IMR-90 (cell line): ENCODE results near the gene EML6. TPM values are rescaled to one million over a fixed set of nuclear protein-coding genes. Genes with fewer than 3 reads are reported as not detected.

Source experiments
- ATAC-seq: fragments of 200-7000 bp; cut with Tn5 transposase; 2 replicates; pipeline ENCODE4 v1.9.1; 2020; ENCODE audit warnings: low read depth, mild to moderate bottlenecking, moderate library complexity
- BruUV-seq: library from RNA; stranded (reverse); fragments of 400-500 nt; replicated peaks from 2 replicates; lab custom pipeline; 2021; lab: Mats Ljungman, UMichigan
- CTCF ChIA-PET: fragments of 300-600 bp; formaldehyde crosslinking; extraction: SDS; loops from one replicate; lab custom pipeline; 2021; ENCODE audit warnings: antibody characterized with exemption; lab: Yijun Ruan, JAX
- POLR2A ChIA-PET: fragments of 300-600 bp; sonication (Branson Sonifier 250); formaldehyde crosslinking; loops from one replicate; lab custom pipeline; 2022; ENCODE audit warnings: antibody characterized with exemption; ENCODE audit not compliant: unreplicated experiment; lab: Charles Lee
- DNase-seq: peaks from one replicate; pipeline ENCODE4 v3.0.0; 2013
- H2AFZ ChIP-seq: replicated peaks from 2 replicates; pipeline ENCODE3; 2013; ENCODE audit warnings: low read length, mild to moderate bottlenecking; ENCODE audit not compliant: poor library complexity
- H2AK5ac ChIP-seq: 2 replicates; pipeline ENCODE4 v1.6.1; 2013; ENCODE audit warnings: low read depth, low read length, inconsistent platforms
- H2AK9ac ChIP-seq: replicated peaks from 2 replicates; pipeline ENCODE3; 2013; ENCODE audit warnings: mild to moderate bottlenecking, low read depth, low read length, moderate library complexity; ENCODE audit not compliant: poor library complexity
- H2BK120ac ChIP-seq: 2 replicates; pipeline ENCODE4 v1.6.1; 2013; ENCODE audit warnings: low read depth, low read length, inconsistent platforms
- H2BK15ac ChIP-seq: 3 replicates; pipeline ENCODE4 v1.6.1; 2013; ENCODE audit warnings: low read depth, low read length, inconsistent platforms
- H2BK20ac ChIP-seq: 2 replicates; pipeline ENCODE4 v1.6.1; 2013; ENCODE audit warnings: low read depth, mild to moderate bottlenecking, inconsistent platforms, low read length, moderate library complexity
- H2BK5ac ChIP-seq: 2 replicates; pipeline ENCODE4 v1.6.1; 2013; ENCODE audit warnings: mild to moderate bottlenecking, low read depth, low read length, inconsistent platforms; ENCODE audit not compliant: poor library complexity, severe bottlenecking
- H3K14ac ChIP-seq: replicated peaks from 2 replicates; pipeline ENCODE4 v1.6.1; 2013; ENCODE audit warnings: low read depth, low read length, inconsistent platforms
- H3K18ac ChIP-seq: 2 replicates; pipeline ENCODE4 v1.6.1; 2013; ENCODE audit warnings: low read depth, low read length, control low read depth
- H3K23ac ChIP-seq: 2 replicates; pipeline ENCODE4 v1.6.1; 2013; ENCODE audit warnings: low read depth, low read length, inconsistent platforms
- H3K27ac ChIP-seq: 2 replicates; pipeline ENCODE4 v1.5.1; 2013; ENCODE audit warnings: mild to moderate bottlenecking, control low read depth, low read length; ENCODE audit not compliant: insufficient read depth
- H3K27me3 ChIP-seq: 2 replicates; pipeline ENCODE4 v1.6.1; 2013; ENCODE audit warnings: low read length; ENCODE audit not compliant: control insufficient read depth, insufficient read depth
- H3K36me3 ChIP-seq: 2 replicates; pipeline ENCODE4 v1.6.1; 2013; ENCODE audit warnings: low read length, mixed read lengths; ENCODE audit not compliant: control insufficient read depth, insufficient read depth
- H3K4ac ChIP-seq: 2 replicates; pipeline ENCODE4 v1.6.1; 2013; ENCODE audit warnings: low read depth, low read length, inconsistent platforms
- H3K4me1 ChIP-seq: 2 replicates; pipeline ENCODE4 v1.6.1; 2013; ENCODE audit warnings: low read length, mixed read lengths; ENCODE audit not compliant: control insufficient read depth, insufficient read depth
- H3K4me2 ChIP-seq: 2 replicates; pipeline ENCODE4 v1.6.1; 2013; ENCODE audit warnings: low read depth, mild to moderate bottlenecking, control low read depth, low read length, moderate library complexity
- H3K4me3 ChIP-seq: 2 replicates; pipeline ENCODE4 v1.5.1; 2013; ENCODE audit warnings: low read depth, mild to moderate bottlenecking, control low read depth, low read length, moderate library complexity; ENCODE audit not compliant: insufficient read depth
- H3K56ac ChIP-seq: 2 replicates; pipeline ENCODE4 v1.6.1; 2013; ENCODE audit warnings: low read length, inconsistent platforms; ENCODE audit not compliant: insufficient read depth; ENCODE audit errors: extremely low read depth
- H3K79me1 ChIP-seq, 2 experiments: 2 replicates each; pipeline ENCODE4 v1.6.1; 2013; ENCODE audit warnings: low read length in 2 of 2, inconsistent platforms in 1 of 2, low read depth in 1 of 2
- H3K9ac ChIP-seq: 2 replicates; pipeline ENCODE4 v1.6.1; 2013; ENCODE audit warnings: low read depth, low read length, control low read depth
- H3K9me1 ChIP-seq: 2 replicates; pipeline ENCODE4 v1.6.1; 2013; ENCODE audit warnings: low read length, inconsistent platforms; ENCODE audit not compliant: insufficient read depth
- H3K9me3 ChIP-seq: 2 replicates; pipeline ENCODE4 v1.6.1; 2013; ENCODE audit warnings: low read length; ENCODE audit not compliant: control insufficient read depth, insufficient read depth
- H4K20me1 ChIP-seq: 2 replicates; pipeline ENCODE4 v1.6.1; 2013; ENCODE audit warnings: low read length, inconsistent platforms; ENCODE audit not compliant: insufficient read depth
- H4K5ac ChIP-seq: 2 replicates; pipeline ENCODE4 v1.6.1; 2013; ENCODE audit warnings: mild to moderate bottlenecking, low read depth, low read length, control low read depth
- H4K8ac ChIP-seq, 2 experiments: 2 replicates each; pipeline ENCODE4 v1.6.1; 2013; ENCODE audit warnings: low read depth in 2 of 2, low read length in 2 of 2, control low read depth in 1 of 2, inconsistent platforms in 1 of 2
- H4K91ac ChIP-seq: 2 replicates; pipeline ENCODE4 v1.6.1; 2013; ENCODE audit warnings: low read depth, low read length, inconsistent platforms; ENCODE audit not compliant: insufficient read depth
- BHLHE40 ChIP-seq: fragments of 150-350 bp; IDR thresholded peaks from 2 replicates; pipeline ENCODE4 v1.6.1; 2016; ENCODE audit warnings: mild to moderate bottlenecking, low read depth, low read length
- CEBPB ChIP-seq: IDR thresholded peaks from 2 replicates; pipeline ENCODE4 v1.6.1; 2012; ENCODE audit warnings: low read depth, low read length, improper control_type of control experiment
- CHD1 ChIP-seq: IDR thresholded peaks from 2 replicates; pipeline ENCODE4 v1.6.1; 2012; ENCODE audit warnings: low read depth, low read length, improper control_type of control experiment
- RAD21 ChIP-seq: IDR thresholded peaks from 2 replicates; pipeline ENCODE4 v1.6.1; 2012; ENCODE audit warnings: low read length, improper control_type of control experiment
- WGBS, 2 experiments: methylation state at CpG; one replicate each; pipeline versions ENCODE4 v1.1.5 to v1.1.7; 2013; ENCODE audit warnings: missing lambda C conversion rate in 2 of 2; ENCODE audit not compliant: insufficient read length in 1 of 2; ENCODE audit errors: extremely low coverage in 2 of 2; 5-methylcytosine and 5-hydroxymethylcytosine counted together
- dilution Hi-C: fragments of 300-500 bp; cut with HindIII; formaldehyde crosslinking; loops from one replicate; pipeline ENCODE4 v1.14.3; 2018; ENCODE audit warnings: low sequenced_read_pairs; ENCODE audit not compliant: unreplicated experiment
- in situ Hi-C: fragments of 300-500 bp; cut with MboI; formaldehyde crosslinking; loops from 3 replicates; pipeline ENCODE4 v1.14.3; 2019; ENCODE audit warnings: low sequenced_read_pairs, inconsistent platforms, mixed read lengths
- intact Hi-C: fragments of 100-400 bp; cut with micrococcal nuclease; formaldehyde crosslinking; loops from 2 replicates; pipeline ENCODE4 v1.10.0; 2022
- polyA plus RNA-seq, 3 experiments: library from polyadenylated mRNA; depleted of rRNA; stranded (reverse); fragments of >200 nt; gene quantifications; 2 replicates each; pipeline ENCODE4 v1.2.3, GENCODE V29; 2012; ENCODE audit warnings: low replicate concordance in 1 of 3
- total RNA-seq: library from RNA; depleted of rRNA; stranded (reverse); fragments of >200 nt; gene quantifications from 2 replicates; pipeline ENCODE4 v1.2.3, GENCODE V29; 2012
- TF ChIP-seq, protein P1 (sequence below): fragments of 150-350 bp; IDR thresholded peaks from 2 replicates; pipeline ENCODE4 v1.6.1; 2017; ENCODE audit warnings: mild to moderate bottlenecking, antibody characterized with exemption, low read length, low read depth

The EML6 gene
- total and polyA plus RNA-seq, 2 of the 4 experiments (the other 2 are of a cell fraction) = 0.18 to 0.19 TPM

DNA sequence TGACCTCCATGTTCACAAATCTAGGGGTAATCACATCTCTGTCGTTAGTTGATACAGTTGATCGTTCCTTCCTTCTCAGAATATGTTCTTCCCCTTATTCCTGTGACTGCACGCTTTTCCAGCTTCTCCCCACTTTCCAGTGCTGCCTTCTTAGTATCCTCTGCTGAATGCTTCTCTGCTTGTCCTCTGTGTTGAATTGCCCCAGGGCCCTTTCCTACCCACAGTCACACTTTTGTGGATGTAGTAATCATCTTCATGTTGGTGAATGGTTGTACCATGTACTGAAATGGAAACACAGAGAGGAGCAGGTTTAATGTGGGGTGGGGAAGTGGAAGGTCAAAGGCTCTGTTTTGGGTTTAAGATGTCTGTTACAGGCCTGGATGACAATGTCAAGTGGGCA is 47.2 kb downstream of the EML6 start:
- intact Hi-C loops = no loop called here
- Histone ChIP-seq H3K56ac (no peak overlapping the region), H3K9ac (no peak overlapping the region), H4K20me1 (no peaks in the 10 kb centered on the region), H3K4me3 (no peak overlapping the region), H3K27me3 (no peaks in the 10 kb centered on the region), H3K18ac (no peak overlapping the region), H2BK120ac (no peak overlapping the region), H3K9me1 (no peaks in the 10 kb centered on the region), H3K4me2 (no peak overlapping the region), H2AK5ac (no peak overlapping the region), H2BK20ac (no peak overlapping the region), H3K79me1 (no peaks in the 10 kb centered on the region), H2BK5ac (no peak overlapping the region), H3K27ac (no peak overlapping the region), H2AK9ac (no peak overlapping the region), H3K4ac (no peak overlapping the region), H4K91ac (no peak overlapping the region), H3K4me1 (no peaks in the 10 kb centered on the region), H2AFZ (no peak overlapping the region), H3K23ac (no peak overlapping the region), H3K14ac (0 out of 2 replicates have a peak overlapping the region, but pooled peaks have one; percentile 14), H4K5ac (no peak overlapping the region), H3K9me3 (peaks cover 5% of the 10 kb centered on the region), H3K36me3 (no peaks in the 10 kb centered on the region), H2BK15ac (no peak overlapping the region), H4K8ac (no peak overlapping the region)
- in situ Hi-C loops = no loop called here
- no peak for DNase-seq
- POLR2A ChIA-PET = no interaction called here
- TF ChIP-seq CHD1 (no peak), BHLHE40 (no peak), RAD21 (no peak), CEBPB (no peak)
- TF ChIP-seq, protein P1, sequence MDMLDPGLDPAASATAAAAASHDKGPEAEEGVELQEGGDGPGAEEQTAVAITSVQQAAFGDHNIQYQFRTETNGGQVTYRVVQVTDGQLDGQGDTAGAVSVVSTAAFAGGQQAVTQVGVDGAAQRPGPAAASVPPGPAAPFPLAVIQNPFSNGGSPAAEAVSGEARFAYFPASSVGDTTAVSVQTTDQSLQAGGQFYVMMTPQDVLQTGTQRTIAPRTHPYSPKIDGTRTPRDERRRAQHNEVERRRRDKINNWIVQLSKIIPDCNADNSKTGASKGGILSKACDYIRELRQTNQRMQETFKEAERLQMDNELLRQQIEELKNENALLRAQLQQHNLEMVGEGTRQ = no peak
- dilution Hi-C loops = no loop called here
- 80% methylated on average over 1 of the region's 3 CpGs; no CpG with 5 or more reads in 1 of the 2 experiments for WGBS, 2 experiments
- ATAC-seq = no peak
- CTCF ChIA-PET = no interaction called here
- no TSS peak for BruUV-seq
